H9 (cell line): ENCODE data around the gene RGS3. TPM values are rescaled to one million over a fixed set of nuclear protein-coding genes. Genes with fewer than 3 reads are reported as not detected.
A peak's percentile ranks its signal among the peaks of the same experiment; 100 is the strongest.

Experiments
- DNase-seq: peaks from one replicate; pipeline ENCODE4 v3.0.0-alpha.2; 2017
- H2AFZ ChIP-seq: one replicate; pipeline ENCODE4 v1.6.1; 2013; ENCODE audit warnings: mild to moderate bottlenecking, low read length, control low read depth, moderate library complexity
- H2AK5ac ChIP-seq: 2 replicates; pipeline ENCODE4 v1.6.1; 2013; ENCODE audit warnings: low read length, control low read depth, mixed read lengths; ENCODE audit not compliant: insufficient read length
- H2BK120ac ChIP-seq: one replicate; pipeline ENCODE4 v1.6.1; 2013; ENCODE audit warnings: low read depth, mild to moderate bottlenecking, low read length, control low read depth, inconsistent platforms; ENCODE audit not compliant: poor library complexity, severe bottlenecking
- H2BK12ac ChIP-seq: 2 replicates; pipeline ENCODE4 v1.6.1; 2013; ENCODE audit warnings: low read length, control low read depth, mixed read lengths, low read depth; ENCODE audit not compliant: insufficient read length
- H2BK15ac ChIP-seq: 2 replicates; pipeline ENCODE4 v1.6.1; 2013; ENCODE audit warnings: low read depth, low read length, control low read depth
- H2BK20ac ChIP-seq: one replicate; pipeline ENCODE4 v1.6.1; 2013; ENCODE audit warnings: low read depth, mild to moderate bottlenecking, low read length, control low read depth, inconsistent platforms; ENCODE audit not compliant: poor library complexity, severe bottlenecking
- H2BK5ac ChIP-seq: 2 replicates; pipeline ENCODE4 v1.6.1; 2013; ENCODE audit warnings: low read length, control low read depth, mixed read lengths; ENCODE audit not compliant: insufficient read length
- H3K14ac ChIP-seq: 2 replicates; pipeline ENCODE4 v1.6.1; 2013; ENCODE audit warnings: low read length, control low read depth; ENCODE audit not compliant: insufficient read depth
- H3K18ac ChIP-seq: 2 replicates; pipeline ENCODE4 v1.6.1; 2013; ENCODE audit warnings: low read depth, mild to moderate bottlenecking, mixed read lengths, low read length, control low read depth; ENCODE audit not compliant: insufficient read length
- H3K23ac ChIP-seq: 2 replicates; pipeline ENCODE4 v1.6.1; 2013; ENCODE audit warnings: low read length, control low read depth, mixed read lengths, low read depth; ENCODE audit not compliant: insufficient read length
- H3K23me2 ChIP-seq: 2 replicates; pipeline ENCODE4 v1.6.1; 2013; ENCODE audit warnings: low read depth, mild to moderate bottlenecking, mixed read lengths, low read length, control low read depth; ENCODE audit not compliant: insufficient read length, poor library complexity, severe bottlenecking
- H3K27ac ChIP-seq: 2 replicates; pipeline ENCODE4 v1.5.1; 2013; ENCODE audit warnings: low read length, control low read depth, mixed read lengths, low read depth; ENCODE audit not compliant: insufficient read length
- H3K27me3 ChIP-seq: 2 replicates; pipeline ENCODE4 v1.6.1; 2013; ENCODE audit warnings: low read length, control low read depth, inconsistent platforms; ENCODE audit not compliant: insufficient read depth
- H3K4ac ChIP-seq: 2 replicates; pipeline ENCODE4 v1.6.1; 2013; ENCODE audit warnings: low read depth, mild to moderate bottlenecking, control low read depth, inconsistent platforms, low read length, moderate library complexity
- H3K4me1 ChIP-seq: 2 replicates; pipeline ENCODE4 v1.6.1; 2013; ENCODE audit warnings: low read length, control low read depth, inconsistent platforms; ENCODE audit not compliant: insufficient read depth
- H3K4me2 ChIP-seq: 2 replicates; pipeline ENCODE4 v1.6.1; 2013; ENCODE audit warnings: low read length, control low read depth, mixed read lengths; ENCODE audit not compliant: insufficient read length, insufficient read depth
- H3K56ac ChIP-seq: 2 replicates; pipeline ENCODE4 v1.6.1; 2013; ENCODE audit warnings: low read depth, mild to moderate bottlenecking, mixed read lengths, low read length, control low read depth; ENCODE audit not compliant: insufficient read length
- H3K79me1 ChIP-seq: 2 replicates; pipeline ENCODE4 v1.6.1; 2013; ENCODE audit warnings: low read depth, mild to moderate bottlenecking, moderate library complexity, low read length, control low read depth, inconsistent platforms; ENCODE audit not compliant: insufficient read depth, poor library complexity, severe bottlenecking
- H3K79me2 ChIP-seq: 2 replicates; pipeline ENCODE4 v1.6.1; 2013; ENCODE audit warnings: low read length, control low read depth, inconsistent platforms; ENCODE audit not compliant: insufficient read depth
- H3K9ac ChIP-seq: 2 replicates; pipeline ENCODE4 v1.6.1; 2013; ENCODE audit warnings: low read length, control low read depth, mixed read lengths; ENCODE audit not compliant: insufficient read length; ENCODE audit errors: extremely low read depth
- H3K9me3 ChIP-seq: one replicate; pipeline ENCODE4 v1.6.1; 2013; ENCODE audit warnings: low read depth, low read length, inconsistent platforms; ENCODE audit not compliant: control insufficient read depth
- H3T11ph ChIP-seq: one replicate; pipeline ENCODE4 v1.6.1; 2013; ENCODE audit warnings: mild to moderate bottlenecking, low read length, control low read depth, inconsistent platforms
- H4K20me1 ChIP-seq: one replicate; pipeline ENCODE4 v1.6.1; 2013; ENCODE audit not compliant: control insufficient read depth, insufficient read length, insufficient read depth
- H4K5ac ChIP-seq: 2 replicates; pipeline ENCODE4 v1.6.1; 2013; ENCODE audit warnings: low read depth, mild to moderate bottlenecking, mixed read lengths, low read length, control low read depth; ENCODE audit not compliant: insufficient read length
- H4K8ac ChIP-seq: replicated peaks from 2 replicates; pipeline ENCODE4 v1.6.1; 2013; ENCODE audit warnings: low read length, control low read depth, mixed read lengths, low read depth; ENCODE audit not compliant: insufficient read length
- H4K91ac ChIP-seq: 2 replicates; pipeline ENCODE4 v1.6.1; 2013; ENCODE audit warnings: low read depth, mild to moderate bottlenecking, moderate library complexity, mixed read lengths, low read length, control low read depth; ENCODE audit not compliant: insufficient read length
- H3K27ac Mint-ChIP-seq, 3 experiments: 2 replicates in 2 of 3; 3 replicates in 1 of 3; pipeline ENCODE4 v1.8.0; 2020 to 2021; ENCODE audit warnings: mixed read lengths in 3 of 3, mild to moderate bottlenecking in 1 of 3, moderate library complexity in 1 of 3
- H3K27me3 Mint-ChIP-seq: 2 replicates; pipeline ENCODE4 v1.8.0; 2021; ENCODE audit warnings: low read depth, mild to moderate bottlenecking, moderate library complexity, mixed read lengths
- H3K36me3 Mint-ChIP-seq, 3 experiments: 2 replicates in 2 of 3; 3 replicates in 1 of 3; pipeline ENCODE4 v1.8.0; 2020 to 2021; ENCODE audit warnings: low read depth in 3 of 3, mixed read lengths in 3 of 3; ENCODE audit not compliant: insufficient read depth in 1 of 3
- H3K4me1 Mint-ChIP-seq, 2 experiments: 2 replicates each; pipeline ENCODE4 v1.8.0; 2020; ENCODE audit warnings: mixed read lengths in 2 of 2
- H3K4me3 Mint-ChIP-seq, 2 experiments: 2 replicates in 1 of 2; 3 replicates in 1 of 2; pipeline ENCODE4 v1.8.0; 2020 to 2021; ENCODE audit warnings: mild to moderate bottlenecking in 2 of 2, mixed read lengths in 2 of 2, moderate library complexity in 1 of 2
- H3K9me3 Mint-ChIP-seq, 2 experiments: 2 replicates in 1 of 2; 3 replicates in 1 of 2; pipeline ENCODE4 v1.8.0; 2020; ENCODE audit warnings: mild to moderate bottlenecking in 2 of 2, mixed read lengths in 2 of 2, moderate library complexity in 1 of 2
- CTCF ChIP-seq: fragments of 200-600 bp; sonication (generic); conservative IDR thresholded peaks from 3 replicates; pipeline ENCODE4 v1.8.0; 2021; ENCODE audit warnings: antibody characterized with exemption, mild to moderate bottlenecking
- WGBS: extraction: QIAGEN DNeasy Blood & Tissue Kit; methylation state at CpG from one replicate; pipeline ENCODE4 v1.1.7; 2013; ENCODE audit warnings: missing lambda C conversion rate, low lambda C conversion rate, mixed read lengths; ENCODE audit not compliant: insufficient read length; ENCODE audit errors: extremely low coverage; 5-methylcytosine and 5-hydroxymethylcytosine counted together
- total RNA-seq: library from RNA; stranded (reverse); gene quantifications from 2 replicates; pipeline ENCODE4 v1.2.1, GENCODE V29; 2021

The RGS3 gene
- total RNA-seq, 1 experiment from 2014 or later, result 13.9 TPM

- H4K8ac ChIP-seq, result no peak overlapping the region
- H2BK12ac ChIP-seq, result no peak overlapping the region
- no peaks in the 10 kb centered on the region for H3K79me2 ChIP-seq
- WGBS, result no CpG with 5 or more reads among the region's 2 CpGs
- H2AFZ ChIP-seq, result no peak overlapping the region
- peaks cover under 1% of the 10 kb centered on the region; the same call in 1 of the 2 replicates for H3K4me1 ChIP-seq
- H3K23me2 ChIP-seq, result no peaks in the 10 kb centered on the region
- H4K91ac ChIP-seq, result no peak overlapping the region
- H3K14ac ChIP-seq, result no peak overlapping the region
- H2BK5ac ChIP-seq, result no peak overlapping the region
- no peak overlapping the region for H3K27ac ChIP-seq
- no peaks in the 10 kb centered on the region for H3K79me1 ChIP-seq
- no peak overlapping the region for H2BK120ac ChIP-seq
- H3K4ac ChIP-seq, result no peak overlapping the region
- no peak overlapping the region for H3K4me3 Mint-ChIP-seq
- H4K20me1 ChIP-seq, result no peaks in the 10 kb centered on the region
- no peak overlapping the region for H2BK20ac ChIP-seq
- no peak overlapping the region for H3K23ac ChIP-seq
- H3K9ac ChIP-seq, result no peak overlapping the region
- no peak for TF ChIP-seq CTCF
- no peak overlapping the region for H2BK15ac ChIP-seq
- no peak overlapping the region for H2AK5ac ChIP-seq
- peak; percentile 5 for DNase-seq
- no peak overlapping the region for H3K56ac ChIP-seq
- H3K9me3 ChIP-seq, result no peaks in the 10 kb centered on the region
- peaks cover 0 to 4% (median 0%) of the 10 kb centered on the region in 3 experiments; a peak in 2 of 7 replicates for H3K36me3 Mint-ChIP-seq
- no peak overlapping the region for H3K18ac ChIP-seq
- H3K27me3 ChIP-seq, result no peaks in the 10 kb centered on the region
- H3T11ph ChIP-seq, result no peak overlapping the region
- peaks cover 0 to 5% of the 10 kb centered on the region in 2 experiments for H3K4me1 Mint-ChIP-seq
- no peak overlapping the region for H3K27ac Mint-ChIP-seq
- no peak overlapping the region for H3K4me2 ChIP-seq
- H4K5ac ChIP-seq, result no peak overlapping the region
- H3K27me3 Mint-ChIP-seq, result peaks cover 2% of the 10 kb centered on the region; the same call in 1 of the 2 replicates
- H3K9me3 Mint-ChIP-seq, result no peaks in the 10 kb centered on the region
Observed at GRCh38 chr9:113484258-113484730, 20.8 kb downstream of the RGS3 start.
